Uterus (tissue), 2 donors: Measurements from ENCODE around the gene DGKD.

Experiments used
- CTCF ChIP-seq, 4 experiments: fragments of 200-600 bp in 2 of 4; fragments of 450-650 bp in 2 of 4; sonication (generic) in 2 of 4; IDR thresholded peaks; one replicate each; pipeline ENCODE4 v1.5.1; 2016 to 2019; ENCODE audit warnings: antibody characterized with exemption in 4 of 4, mild to moderate bottlenecking in 2 of 4, moderate library complexity in 1 of 4
- POLR2A ChIP-seq, 2 donors: fragments of 450-650 bp; IDR thresholded peaks; one replicate each; pipeline ENCODE4 v1.6.1; 2016; ENCODE audit warnings: antibody characterized with exemption in 2 of 2, mild to moderate bottlenecking in 1 of 2, moderate library complexity in 1 of 2

GRCh38 chr2:233369462-233369861 is 15.2 kb downstream of the DGKD start:
- TF ChIP-seq POLR2A (IDR thresholded peaks at IDR 0.05), result no peak
- TF ChIP-seq CTCF (IDR thresholded peaks at IDR 0.05), result no peak
